HFFc6 (cell line): ENCODE results near the gene SYT8. TPM values are rescaled to one million over a fixed set of nuclear protein-coding genes. Genes with fewer than 3 reads are reported as not detected.
A peak's percentile ranks its signal among the peaks of the same experiment; 100 is the strongest.

Experiments used
- DNase-seq: peaks from one replicate; pipeline ENCODE4 v3.0.0-alpha.2; 2018
- H3K27ac Mint-ChIP-seq: 2 replicates; pipeline ENCODE4 v1.8.0; 2020; ENCODE audit warnings: mild to moderate bottlenecking, mixed read lengths
- H3K27me3 Mint-ChIP-seq: 2 replicates; pipeline ENCODE4 v1.8.0; 2021; ENCODE audit warnings: mild to moderate bottlenecking, moderate library complexity, mixed read lengths; ENCODE audit not compliant: insufficient read depth
- H3K36me3 Mint-ChIP-seq: 2 replicates; pipeline ENCODE4 v1.8.0; 2021; ENCODE audit warnings: low read depth, mixed read lengths
- H3K4me1 Mint-ChIP-seq: 2 replicates; pipeline ENCODE4 v1.8.0; 2020; ENCODE audit warnings: low read depth, mixed read lengths
- H3K4me3 Mint-ChIP-seq: 2 replicates; pipeline ENCODE4 v1.8.0; 2020; ENCODE audit warnings: mild to moderate bottlenecking, moderate library complexity, mixed read lengths
- H3K9me3 Mint-ChIP-seq: 2 replicates; pipeline ENCODE4 v1.8.0; 2020; ENCODE audit warnings: mild to moderate bottlenecking, mixed read lengths
- total RNA-seq, 6 experiments: library from RNA; stranded (reverse); fragmentation: NEBNext Ultra II Directional; extraction: Animal tissue kit (Norgen Biotek cat#: 25700); gene quantifications; 2 replicates in 1 of 6; 3 replicates in 5 of 6; pipeline ENCODE4 v1.2.3, GENCODE V29; 2021
- TF ChIP-seq, protein P1 (sequence below): fragments of 200-600 bp; sonication (generic); IDR thresholded peaks from 2 replicates; pipeline ENCODE4 v1.5.0; 2021; ENCODE audit warnings: antibody characterized with exemption, mild to moderate bottlenecking

The SYT8 gene
- total RNA-seq, 6 experiments from 2014 or later = not detected

- Mint-ChIP-seq H3K36me3 (no peaks in the 10 kb centered on the region), H3K27me3 (peaks cover 14% of the 10 kb centered on the region), H3K27ac (no peak overlapping the region), H3K4me3 (no peak overlapping the region), H3K4me1 (peaks cover 17% of the 10 kb centered on the region), H3K9me3 (no peaks in the 10 kb centered on the region)
- TF ChIP-seq, protein P1, sequence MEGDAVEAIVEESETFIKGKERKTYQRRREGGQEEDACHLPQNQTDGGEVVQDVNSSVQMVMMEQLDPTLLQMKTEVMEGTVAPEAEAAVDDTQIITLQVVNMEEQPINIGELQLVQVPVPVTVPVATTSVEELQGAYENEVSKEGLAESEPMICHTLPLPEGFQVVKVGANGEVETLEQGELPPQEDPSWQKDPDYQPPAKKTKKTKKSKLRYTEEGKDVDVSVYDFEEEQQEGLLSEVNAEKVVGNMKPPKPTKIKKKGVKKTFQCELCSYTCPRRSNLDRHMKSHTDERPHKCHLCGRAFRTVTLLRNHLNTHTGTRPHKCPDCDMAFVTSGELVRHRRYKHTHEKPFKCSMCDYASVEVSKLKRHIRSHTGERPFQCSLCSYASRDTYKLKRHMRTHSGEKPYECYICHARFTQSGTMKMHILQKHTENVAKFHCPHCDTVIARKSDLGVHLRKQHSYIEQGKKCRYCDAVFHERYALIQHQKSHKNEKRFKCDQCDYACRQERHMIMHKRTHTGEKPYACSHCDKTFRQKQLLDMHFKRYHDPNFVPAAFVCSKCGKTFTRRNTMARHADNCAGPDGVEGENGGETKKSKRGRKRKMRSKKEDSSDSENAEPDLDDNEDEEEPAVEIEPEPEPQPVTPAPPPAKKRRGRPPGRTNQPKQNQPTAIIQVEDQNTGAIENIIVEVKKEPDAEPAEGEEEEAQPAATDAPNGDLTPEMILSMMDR = no peak
- no peak for DNase-seq
Observed at GRCh38 chr11:1831338-1832210, 3.2 kb upstream of the SYT8 start.

GRCh38 chr11:1832211-1832919 lies 2.4 kb upstream of the SYT8 start:
- Mint-ChIP-seq H3K9me3 (no peaks in the 10 kb centered on the region), H3K27ac (no peak overlapping the region), H3K4me1 (peaks cover 13% of the 10 kb centered on the region), H3K4me3 (no peak overlapping the region), H3K36me3 (no peaks in the 10 kb centered on the region), H3K27me3 (peaks cover 12% of the 10 kb centered on the region)
- TF ChIP-seq, protein P1 = peak; percentile 99
- no peak for DNase-seq

- no peak for DNase-seq
- H3K36me3 Mint-ChIP-seq = no peaks in the 10 kb centered on the region
- peaks cover 8% of the 10 kb centered on the region for H3K4me1 Mint-ChIP-seq
- no peaks in the 10 kb centered on the region for H3K9me3 Mint-ChIP-seq
- H3K27ac Mint-ChIP-seq = no peak overlapping the region
- TF ChIP-seq, protein P1 = no peak
- peaks cover 12% of the 10 kb centered on the region for H3K27me3 Mint-ChIP-seq
- no peak overlapping the region for H3K4me3 Mint-ChIP-seq
Observed at GRCh38 chr11:1832920-1833295, 1.9 kb upstream of the SYT8 start.

GRCh38 chr11:1834062-1834610 lies 654 bp upstream of the SYT8 start:
- Mint-ChIP-seq H3K4me1 (peaks cover 2% of the 10 kb centered on the region), H3K27me3 (peaks cover 9% of the 10 kb centered on the region), H3K27ac (no peak overlapping the region), H3K9me3 (no peaks in the 10 kb centered on the region), H3K4me3 (no peak overlapping the region), H3K36me3 (no peaks in the 10 kb centered on the region)
- TF ChIP-seq, protein P1 = no peak
- no peak for DNase-seq

DNA sequence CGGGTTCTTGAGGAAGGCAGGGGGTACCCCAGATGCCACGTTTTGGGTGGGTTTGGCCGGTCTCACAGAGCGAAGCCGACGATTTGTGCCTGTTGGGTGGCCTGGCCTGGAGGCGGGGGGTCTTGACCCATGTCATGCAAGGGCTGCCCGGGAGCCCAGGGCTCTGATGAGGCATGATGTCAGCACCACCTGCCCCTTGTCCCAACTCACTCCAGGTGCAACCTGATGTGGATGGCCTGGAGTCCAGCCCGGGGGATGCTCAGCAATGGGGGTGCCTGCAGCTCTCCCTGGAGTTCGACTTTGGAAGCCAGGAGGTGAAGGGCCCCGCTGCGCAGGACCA lies 851 bp downstream of the SYT8 start:
- Mint-ChIP-seq H3K9me3 (no peaks in the 10 kb centered on the region), H3K36me3 (no peaks in the 10 kb centered on the region), H3K27ac (no peak overlapping the region), H3K4me1 (no peaks in the 10 kb centered on the region), H3K27me3 (peaks cover 7% of the 10 kb centered on the region), H3K4me3 (no peak overlapping the region)
- TF ChIP-seq, protein P1 = no peak
- DNase-seq = no peak
